ELF-1 (cell line): ENCODE measurements around the gene TBC1D23.
"Not testable (repeated sequence)": the region's sequence is repeated elsewhere in the genome, so short reads cannot be mapped to it uniquely, and the experiment has no call there.

Experiments
- DNase-seq: peaks from one replicate; pipeline ENCODE4 v3.0.0-alpha.2; 2016; ENCODE audit warnings: low read depth, low spot score

Gene TBC1D23

DNA sequence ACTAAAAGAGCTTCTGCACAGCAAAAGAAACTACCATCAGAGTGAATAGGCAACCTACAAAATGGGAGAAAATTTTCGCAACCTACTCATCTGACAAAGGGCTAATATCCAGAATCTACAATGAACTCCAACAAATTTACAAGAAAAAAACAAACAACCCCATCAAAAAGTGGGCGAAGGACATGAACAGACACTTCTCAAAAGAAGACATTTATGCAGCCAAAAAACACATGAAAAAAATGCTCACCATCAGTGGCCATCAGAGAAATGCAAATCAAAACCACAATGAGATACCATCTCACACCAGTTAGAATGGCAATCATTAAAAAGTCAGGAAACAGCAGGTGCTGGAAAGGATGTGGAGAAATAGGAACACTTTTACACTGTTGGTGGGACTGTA, 91.0 kb downstream of the TBC1D23 start:
- not testable (repeated sequence) for DNase-seq

DNA sequence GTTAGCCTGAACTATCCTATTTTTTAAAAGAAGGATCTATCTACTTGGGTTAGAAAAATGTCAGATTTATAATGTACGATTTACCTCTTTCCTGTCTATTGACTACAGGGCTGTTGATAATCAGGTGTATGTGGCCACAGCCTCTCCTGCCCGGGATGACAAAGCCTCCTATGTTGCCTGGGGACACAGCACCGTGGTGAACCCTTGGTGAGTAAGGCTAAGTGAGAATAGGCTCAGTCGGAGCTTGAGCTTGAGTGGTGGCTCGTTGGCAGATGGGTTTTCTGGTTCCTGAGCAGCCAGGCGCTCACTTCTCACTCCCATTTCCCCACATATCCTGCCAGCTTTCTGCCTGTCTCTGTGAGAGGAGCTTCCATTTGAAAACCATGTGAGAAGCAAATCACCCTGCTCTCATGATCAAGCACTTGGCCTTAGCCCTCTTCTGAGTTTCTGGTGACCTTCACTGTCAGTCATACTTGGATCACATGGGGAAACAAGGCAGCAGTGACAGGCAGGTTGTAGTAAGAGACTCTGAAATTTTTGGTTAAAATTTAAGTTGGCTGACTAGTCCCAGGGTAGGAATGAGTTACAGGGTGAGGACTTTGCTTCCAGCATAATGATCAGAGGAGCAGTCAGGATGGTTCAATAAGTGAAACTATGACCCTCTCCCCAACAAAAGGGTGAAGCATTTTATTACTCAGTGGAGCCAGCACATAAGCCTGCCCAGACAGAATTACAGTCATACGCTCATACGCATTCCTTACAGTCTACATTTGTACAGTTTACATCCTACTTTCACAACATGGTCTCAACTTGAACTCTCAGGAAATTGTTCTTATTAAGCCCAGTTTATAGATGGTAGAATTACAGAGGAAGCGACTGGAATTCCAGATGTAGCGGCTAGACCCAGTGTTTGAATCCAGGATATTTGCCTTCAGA, 91.8 kb downstream of the TBC1D23 start:
- no peak for DNase-seq

DNA sequence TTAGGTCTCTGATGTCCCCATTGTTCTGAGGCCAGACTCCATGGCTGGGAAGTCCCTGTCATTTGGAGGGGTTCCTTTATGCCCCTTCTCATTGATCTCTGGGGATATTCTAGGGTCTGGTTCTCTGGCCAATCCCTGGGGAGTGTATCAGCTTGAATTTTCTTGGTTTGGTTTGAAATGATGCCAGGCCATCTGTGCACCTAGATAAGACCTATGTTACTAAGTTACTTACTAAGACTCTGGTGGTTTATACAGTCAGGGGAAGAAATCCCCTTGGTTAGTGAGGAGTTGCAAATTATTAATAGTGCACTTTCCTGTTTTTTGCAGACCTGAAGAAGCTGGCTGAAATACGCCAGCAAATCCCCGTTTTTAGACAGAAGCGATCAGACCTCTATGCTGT, 94.1 kb downstream of the TBC1D23 start:
- DNase-seq, result no peak

DNA sequence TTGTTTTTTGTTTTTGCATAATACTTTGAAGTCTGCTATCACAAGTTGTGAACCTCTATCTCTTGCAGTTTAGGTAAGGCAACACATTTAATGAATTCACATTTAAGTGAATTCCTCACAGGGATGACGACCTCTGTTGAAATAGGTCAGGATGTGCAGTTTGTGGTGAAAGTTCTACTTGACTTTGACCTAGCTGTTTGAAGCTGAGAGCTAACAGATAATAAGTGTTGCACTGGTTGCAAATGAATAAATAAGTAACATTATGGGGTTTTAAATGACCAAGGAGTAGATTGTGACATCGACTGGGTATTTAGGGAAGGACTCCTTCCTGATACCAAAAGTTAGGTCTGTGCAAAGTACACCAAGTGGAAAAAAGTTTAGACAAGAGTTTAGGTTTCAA, 97.6 kb downstream of the TBC1D23 start:
- DNase-seq, result no peak

DNA sequence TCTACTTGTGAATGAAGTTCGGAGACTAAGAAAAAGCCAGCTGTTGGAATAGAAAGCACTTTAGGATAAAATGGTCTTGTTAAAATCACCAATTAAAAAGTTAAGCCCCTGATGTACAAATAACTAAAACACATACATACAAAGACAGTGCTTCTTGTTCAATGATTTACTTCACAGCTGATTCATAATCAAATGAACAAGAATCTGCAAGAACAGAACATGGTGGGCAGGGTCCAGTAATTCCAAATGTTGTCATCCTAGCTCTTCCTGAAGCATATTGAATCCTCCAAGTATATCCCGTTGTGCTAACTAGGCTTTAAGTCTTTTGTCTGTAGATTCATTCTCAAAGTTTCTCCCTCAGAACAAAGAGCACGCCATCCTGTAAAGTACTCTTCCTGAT, 98.2 kb downstream of the TBC1D23 start:
- no peak for DNase-seq

DNA sequence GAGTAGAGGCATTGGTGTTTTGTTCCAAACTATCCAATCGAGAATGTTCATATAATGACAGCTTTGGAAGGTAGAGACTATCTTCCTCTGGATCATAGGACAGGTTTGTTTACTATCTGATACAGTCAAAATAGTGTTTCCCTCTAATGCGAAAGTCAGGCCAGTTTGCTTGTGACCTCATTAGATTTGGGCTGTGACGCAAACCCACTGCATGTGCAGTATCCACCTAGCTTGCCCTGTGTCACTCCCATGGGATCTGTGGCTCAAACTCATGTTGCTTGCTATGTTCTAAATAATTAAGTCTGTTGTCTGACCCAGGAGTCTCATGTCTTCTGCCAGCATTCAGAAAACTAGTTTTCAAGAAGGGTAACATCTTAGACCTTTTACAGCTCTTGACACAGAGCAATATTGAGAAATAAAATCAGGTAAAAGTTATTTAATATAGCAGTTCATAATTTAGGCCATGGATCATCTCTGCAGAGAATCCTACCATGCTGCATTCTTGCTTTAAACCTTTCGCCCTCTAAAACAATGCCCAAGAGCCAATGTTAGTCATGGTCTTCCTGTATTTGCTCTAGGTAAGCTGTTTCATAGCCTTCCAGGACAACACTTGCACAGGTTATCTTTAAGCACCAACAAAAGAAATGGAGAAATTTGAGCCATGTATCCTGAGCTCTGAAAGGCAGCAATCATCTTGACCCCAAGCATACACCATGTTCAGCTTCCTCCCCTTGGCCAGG, 100.1 kb downstream of the TBC1D23 start:
- no peak for DNase-seq

DNA sequence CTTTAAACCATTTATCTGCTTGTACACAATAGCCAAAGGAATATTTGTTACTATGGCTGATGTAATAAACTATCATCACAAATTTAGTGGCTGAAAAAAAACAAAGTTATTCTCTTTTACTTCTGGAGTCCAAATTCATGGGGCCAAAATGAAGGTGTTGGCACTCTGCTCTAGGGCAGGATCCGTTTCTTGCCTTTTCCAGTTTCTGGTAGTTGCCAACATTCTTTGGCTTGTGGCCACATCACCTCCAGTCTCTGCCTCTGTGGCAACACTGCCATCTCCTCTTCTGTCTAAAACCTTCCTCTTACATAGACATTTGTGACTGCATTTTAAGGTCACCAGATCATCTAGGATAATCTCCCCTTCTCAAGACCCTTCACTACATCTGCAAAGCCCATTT, 101.1 kb downstream of the TBC1D23 start:
- no peak for DNase-seq

DNA sequence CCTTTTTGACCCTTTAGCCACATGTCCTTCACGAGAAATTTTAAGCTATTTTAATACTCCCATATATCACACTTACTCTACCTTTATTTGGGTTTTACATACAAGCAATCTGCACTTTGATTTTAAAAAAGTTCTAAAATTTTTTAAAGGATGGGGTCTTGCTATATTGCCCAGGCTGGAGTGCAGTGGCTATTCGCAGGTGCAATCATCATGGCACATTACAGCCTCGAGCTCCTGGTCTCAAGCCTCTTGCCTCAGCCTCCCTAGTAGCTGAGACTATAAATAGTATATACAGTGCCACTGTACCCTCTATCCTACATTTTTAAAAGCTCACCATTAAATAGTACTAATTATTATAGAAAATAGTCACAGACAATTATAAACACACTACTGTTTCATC, 103.6 kb downstream of the TBC1D23 start:
- no peak for DNase-seq

DNA sequence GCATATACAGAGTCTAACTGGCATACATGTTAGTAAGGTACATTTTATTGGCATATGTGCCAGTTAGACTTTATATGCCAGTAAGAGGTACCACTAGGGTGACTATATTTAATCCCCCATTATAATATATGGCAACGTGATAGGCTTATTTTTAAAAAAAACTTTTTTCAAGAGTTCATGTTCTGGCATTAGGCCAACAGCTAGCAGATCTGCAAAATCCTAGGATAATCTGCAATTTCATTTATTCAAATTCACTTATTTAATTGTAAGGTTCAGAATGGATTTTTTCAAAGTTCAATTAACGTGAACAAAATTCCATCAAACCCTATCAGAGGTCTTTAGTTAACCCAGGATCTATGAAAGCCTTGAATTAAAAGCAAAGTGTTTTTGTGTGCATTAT, 105.6 kb downstream of the TBC1D23 start:
- DNase-seq, result no peak

DNA sequence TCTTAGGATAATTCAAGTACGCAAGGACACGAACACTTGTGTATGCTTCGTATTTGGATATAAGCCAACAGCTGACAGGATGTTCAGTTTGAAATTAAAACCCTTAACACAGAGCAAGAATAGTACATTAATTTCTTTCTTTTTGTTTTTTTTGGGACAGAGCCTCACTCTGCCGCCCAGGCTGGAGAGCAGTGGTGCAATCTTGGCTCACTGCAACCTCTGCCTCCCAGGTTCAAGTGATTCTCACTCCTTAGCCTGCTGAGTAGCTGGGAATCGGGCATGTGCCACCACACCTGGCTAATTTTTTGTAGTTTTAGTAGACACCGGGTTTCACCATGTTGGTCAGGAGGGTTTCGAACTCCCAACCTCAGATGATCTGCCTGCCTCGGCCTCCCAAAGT, 107.6 kb downstream of the TBC1D23 start:
- DNase-seq, result no peak

DNA sequence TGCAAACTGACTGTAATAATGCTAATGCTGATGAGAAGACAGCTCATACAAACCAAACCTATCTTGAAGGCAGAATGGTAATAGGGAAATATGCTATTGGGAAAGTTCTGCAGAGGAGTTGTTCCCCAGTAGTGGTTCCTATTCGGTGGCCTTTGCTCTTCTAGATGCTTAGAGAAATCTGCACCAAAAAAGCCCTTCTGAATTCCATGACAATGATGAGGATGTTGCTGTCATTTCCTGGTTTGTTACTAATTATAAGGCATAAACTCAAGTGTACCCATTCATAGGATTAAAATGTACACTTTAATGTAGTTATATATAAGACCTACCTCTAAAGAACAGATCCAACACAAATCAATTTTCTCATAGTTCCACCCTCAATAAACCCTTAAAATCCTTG, 110.0 kb downstream of the TBC1D23 start:
- DNase-seq, result no peak

DNA sequence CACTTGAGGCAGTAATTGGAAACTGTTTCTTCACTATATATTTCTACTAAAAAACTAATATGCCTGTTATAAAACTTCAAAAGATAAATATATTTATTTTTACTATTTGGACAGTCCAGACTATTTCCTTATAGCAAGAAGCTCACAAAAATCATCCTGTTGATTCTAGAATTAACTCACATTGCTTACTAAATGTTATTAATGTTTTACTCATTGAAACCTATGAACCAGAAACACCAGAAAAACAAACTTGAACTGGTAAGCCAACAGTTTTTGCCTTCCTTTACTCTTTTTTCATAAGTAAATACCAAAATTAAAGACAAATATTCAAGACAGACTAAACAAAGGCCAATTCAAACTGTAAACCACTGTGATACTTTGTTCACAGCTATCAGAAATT, 113.7 kb downstream of the TBC1D23 start:
- no peak for DNase-seq
